Mesodermal cell (in vitro differentiated cells): ENCODE results near the gene IGF2R.
"Not testable (repeated sequence)": the region's sequence is repeated elsewhere in the genome, so short reads cannot be mapped to it uniquely, and the experiment has no call there.

Experiments used
- H3K27ac ChIP-seq: 2 replicates; pipeline ENCODE4 v1.7.0; 2013; ENCODE audit warnings: mild to moderate bottlenecking, low read depth, low read length, moderate library complexity; ENCODE audit not compliant: severe bottlenecking
- H3K36me3 ChIP-seq: 2 replicates; pipeline ENCODE4 v1.7.1; 2013; ENCODE audit warnings: mild to moderate bottlenecking, low read length, moderate library complexity; ENCODE audit not compliant: control insufficient read depth, insufficient read depth
- H3K4me1 ChIP-seq: one replicate; pipeline ENCODE4 v1.7.1; 2013; ENCODE audit warnings: mild to moderate bottlenecking, low read length; ENCODE audit not compliant: insufficient read depth, control insufficient read depth, poor library complexity, severe bottlenecking
- H3K4me3 ChIP-seq: 2 replicates; pipeline ENCODE4 v1.7.0; 2013; ENCODE audit warnings: low read length, control low read depth, mild to moderate bottlenecking; ENCODE audit not compliant: insufficient read depth, poor library complexity, severe bottlenecking; ENCODE audit errors: extremely low read depth
- H3K9me3 ChIP-seq: 2 replicates; pipeline ENCODE4 v1.7.1; 2013; ENCODE audit warnings: mild to moderate bottlenecking, low read length, moderate library complexity; ENCODE audit not compliant: control insufficient read depth
- WGBS, 2 experiments: methylation state at CpG; one replicate each; pipeline ENCODE4 v1.1.5; 2013; ENCODE audit warnings: missing lambda C conversion rate in 2 of 2; ENCODE audit not compliant: insufficient coverage in 2 of 2; 5-methylcytosine and 5-hydroxymethylcytosine counted together

The IGF2R gene

GRCh38 chr6:160121981-160122380 is 153.1 kb downstream of the IGF2R start:
- Histone ChIP-seq H3K9me3 (peaks cover 1% of the 10 kb centered on the region), H3K27ac (no peak overlapping the region), H3K36me3 (peaks cover 5% of the 10 kb centered on the region), H3K4me1 (no peaks in the 10 kb centered on the region), H3K4me3 (no peak overlapping the region)
- 87 to 89% methylated on average over 12 to 13 of the region's 14 CpGs for WGBS, 2 experiments

GRCh38 chr6:160122744-160123143 is 153.9 kb downstream of the IGF2R start:
- H3K9me3 ChIP-seq = no peaks in the 10 kb centered on the region
- WGBS, 2 experiments = 89 to 95% methylated on average over 4 of the region's 5 CpGs
- H3K4me1 ChIP-seq = no peaks in the 10 kb centered on the region
- H3K27ac ChIP-seq = no peak overlapping the region
- no peaks in the 10 kb centered on the region for H3K36me3 ChIP-seq
- H3K4me3 ChIP-seq = no peak overlapping the region

- 100% methylated on average over 1 to 2 of the region's 2 CpGs for WGBS, 2 experiments
- Histone ChIP-seq H3K4me1 (no peaks in the 10 kb centered on the region), H3K36me3 (no peaks in the 10 kb centered on the region), H3K27ac (no peak overlapping the region), H3K4me3 (no peak overlapping the region), H3K9me3 (no peaks in the 10 kb centered on the region)
Measured at GRCh38 chr6:160124007-160124406, 155.1 kb downstream of the IGF2R start.

GRCh38 chr6:160124605-160125004 is 155.7 kb downstream of the IGF2R start:
- no peaks in the 10 kb centered on the region for H3K36me3 ChIP-seq
- no peaks in the 10 kb centered on the region for H3K9me3 ChIP-seq
- WGBS, 2 experiments = 92 to 93% methylated on average over 3 to 5 of the region's 5 CpGs
- no peak overlapping the region for H3K27ac ChIP-seq
- no peak overlapping the region for H3K4me3 ChIP-seq
- no peaks in the 10 kb centered on the region for H3K4me1 ChIP-seq

- H3K4me1 ChIP-seq, H3K9me3 ChIP-seq, H3K27ac ChIP-seq, H3K36me3 ChIP-seq, H3K4me3 ChIP-seq: not testable (repeated sequence)
- WGBS, 2 experiments = 87 to 96% methylated on average over 3 to 4 of the region's 5 CpGs
Measured at GRCh38 chr6:160125105-160125504, 156.2 kb downstream of the IGF2R start.

- H3K9me3 ChIP-seq = no peaks in the 10 kb centered on the region
- H3K27ac ChIP-seq = no peak overlapping the region
- 87 to 95% methylated on average over 12 of the region's 16 CpGs for WGBS, 2 experiments
- H3K36me3 ChIP-seq = no peaks in the 10 kb centered on the region
- H3K4me1 ChIP-seq = no peaks in the 10 kb centered on the region
- no peak overlapping the region for H3K4me3 ChIP-seq
Measured at GRCh38 chr6:160127270-160128124, 158.6 kb downstream of the IGF2R start.

GRCh38 chr6:160128125-160128683 is 159.3 kb downstream of the IGF2R start:
- Histone ChIP-seq H3K27ac (no peak overlapping the region), H3K9me3 (no peaks in the 10 kb centered on the region), H3K36me3 (no peaks in the 10 kb centered on the region), H3K4me1 (no peaks in the 10 kb centered on the region), H3K4me3 (no peak overlapping the region)
- WGBS, 2 experiments = 91 to 94% methylated on average over 3 of the region's 3 CpGs

GRCh38 chr6:160128879-160129516 is 160.1 kb downstream of the IGF2R start:
- Histone ChIP-seq H3K27ac (no peak overlapping the region), H3K4me3 (no peak overlapping the region), H3K36me3 (no peaks in the 10 kb centered on the region), H3K9me3 (no peaks in the 10 kb centered on the region), H3K4me1 (no peaks in the 10 kb centered on the region)
- WGBS, 2 experiments = 75 to 85% methylated on average over 4 to 5 of the region's 6 CpGs

- 89 to 91% methylated on average over 10 of the region's 10 CpGs for WGBS, 2 experiments
- Histone ChIP-seq H3K36me3 (no peaks in the 10 kb centered on the region), H3K4me1 (no peaks in the 10 kb centered on the region), H3K9me3 (no peaks in the 10 kb centered on the region), H3K27ac (no peak overlapping the region), H3K4me3 (no peak overlapping the region)
Measured at GRCh38 chr6:160129881-160130615, 161.2 kb downstream of the IGF2R start.

GRCh38 chr6:160130729-160131484 is 162.0 kb downstream of the IGF2R start:
- H3K27ac ChIP-seq = no peak overlapping the region
- H3K4me1 ChIP-seq = no peaks in the 10 kb centered on the region
- no peaks in the 10 kb centered on the region for H3K36me3 ChIP-seq
- no peaks in the 10 kb centered on the region for H3K9me3 ChIP-seq
- H3K4me3 ChIP-seq = no peak overlapping the region
- WGBS, 2 experiments = 92 to 98% methylated on average over 10 to 13 of the region's 13 CpGs
